ENCODE results near the gene LIN28B. TPM values are rescaled to one million over a fixed set of nuclear protein-coding genes. Genes with fewer than 3 reads are reported as not detected.

Gene LIN28B
- total RNA-seq, 1 experiment from 2014 or later = 0.25 TPM

DNA sequence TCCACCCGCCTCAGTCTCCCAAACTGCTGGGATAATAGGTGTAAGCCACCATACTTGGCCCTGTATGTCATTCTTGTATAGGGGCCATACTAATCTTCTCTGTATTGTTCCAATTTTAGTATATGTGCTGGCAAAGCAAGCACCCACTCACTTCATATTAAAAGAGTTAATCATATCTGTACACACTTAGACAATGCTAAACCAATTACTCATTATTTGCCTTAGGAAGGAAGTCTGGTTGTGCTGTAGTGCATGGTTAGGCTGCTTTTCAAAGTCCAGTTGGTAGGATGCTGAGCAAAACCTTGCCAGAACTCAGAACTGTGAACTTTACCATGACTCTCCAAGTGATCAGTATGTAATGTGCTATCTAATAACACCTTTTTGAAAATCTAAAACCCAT, 88.6 kb downstream of the LIN28B start:
- BruUV-seq (replicated peaks) = no TSS peak
- CTCF ChIA-PET = no interaction called here
- no peak for DNase-seq (ENCODE audit: low read depth, low spot score)
- no peak overlapping the region for H3K4me3 ChIP-seq (replicated peaks in 1 of 2; ENCODE audit: low read depth in 1 of 2, low read length in 2 of 2)
- intact Hi-C loops (cut with micrococcal nuclease) = no loop called here
- H3K4me1 ChIP-seq (ENCODE audit: control insufficient read depth in 1 of 2, insufficient read depth in 2 of 2, low read length in 2 of 2) = no peaks in the 10 kb centered on the region
- H3K27ac ChIP-seq (ENCODE audit: low read depth, low read length) = no peak overlapping the region
- H2AFZ ChIP-seq (ENCODE audit: low read depth, low read length, poor library complexity, severe bottlenecking) = no peak overlapping the region
- H3K4me2 ChIP-seq (ENCODE audit: low read length) = no peak overlapping the region
- no peaks in the 10 kb centered on the region for H3K9me2 ChIP-seq (ENCODE audit: insufficient read depth)
- ATAC-seq = no peak
- no peaks in the 10 kb centered on the region for H3K36me3 ChIP-seq (ENCODE audit: control insufficient read depth in 1 of 2, insufficient read depth in 2 of 2, low read length in 2 of 2)
- no peaks in the 10 kb centered on the region for H3K79me2 ChIP-seq (ENCODE audit: insufficient read depth, low read length)
- TF ChIP-seq CBX3 (IDR thresholded peaks at IDR 0.05; ENCODE audit: low read depth) (no peak), POLR2AphosphoS5 (IDR thresholded peaks at IDR 0.05; ENCODE audit: low read depth, low read length) (no peak), SP1 (IDR thresholded peaks at IDR 0.05; ENCODE audit: low read depth) (no peak), RAD21 (IDR thresholded peaks at IDR 0.05; ENCODE audit: low read depth) (no peak), SRF (IDR thresholded peaks at IDR 0.05; ENCODE audit: low read depth) (no peak), YY1 (IDR thresholded peaks at IDR 0.05; ENCODE audit: extremely low read depth, insufficient replicate concordance, low read depth, low read length) (no peak), CEBPB (IDR thresholded peaks at IDR 0.05; ENCODE audit: low read depth) (no peak), TCF7L2 (IDR thresholded peaks at IDR 0.05; ENCODE audit: borderline replicate concordance, extremely low read depth, insufficient read depth, insufficient read length) (no peak), SIN3A (IDR thresholded peaks at IDR 0.05; ENCODE audit: low read depth) (no peak), EGR1 (IDR thresholded peaks at IDR 0.05; ENCODE audit: low read depth) (no peak), ELF1 (IDR thresholded peaks at IDR 0.05; ENCODE audit: borderline replicate concordance, low read depth) (no peak), ZNF274 (IDR thresholded peaks at IDR 0.05; ENCODE audit: low read depth, low read length) (no peak), JUND (IDR thresholded peaks at IDR 0.05) (no peak), EZH2 (IDR thresholded peaks at IDR 0.05) (no peak), EZH2phosphoT487 (IDR thresholded peaks at IDR 0.05; ENCODE audit: borderline replicate concordance) (no peak), POLR2A (IDR thresholded peaks at IDR 0.05; ENCODE audit: borderline replicate concordance, extremely low read depth, insufficient read depth, insufficient read length) (no peak)
- TF ChIP-seq, protein P1, sequence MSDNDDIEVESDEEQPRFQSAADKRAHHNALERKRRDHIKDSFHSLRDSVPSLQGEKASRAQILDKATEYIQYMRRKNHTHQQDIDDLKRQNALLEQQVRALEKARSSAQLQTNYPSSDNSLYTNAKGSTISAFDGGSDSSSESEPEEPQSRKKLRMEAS (IDR thresholded peaks at IDR 0.05) = no peak
- TF ChIP-seq, protein P2, sequence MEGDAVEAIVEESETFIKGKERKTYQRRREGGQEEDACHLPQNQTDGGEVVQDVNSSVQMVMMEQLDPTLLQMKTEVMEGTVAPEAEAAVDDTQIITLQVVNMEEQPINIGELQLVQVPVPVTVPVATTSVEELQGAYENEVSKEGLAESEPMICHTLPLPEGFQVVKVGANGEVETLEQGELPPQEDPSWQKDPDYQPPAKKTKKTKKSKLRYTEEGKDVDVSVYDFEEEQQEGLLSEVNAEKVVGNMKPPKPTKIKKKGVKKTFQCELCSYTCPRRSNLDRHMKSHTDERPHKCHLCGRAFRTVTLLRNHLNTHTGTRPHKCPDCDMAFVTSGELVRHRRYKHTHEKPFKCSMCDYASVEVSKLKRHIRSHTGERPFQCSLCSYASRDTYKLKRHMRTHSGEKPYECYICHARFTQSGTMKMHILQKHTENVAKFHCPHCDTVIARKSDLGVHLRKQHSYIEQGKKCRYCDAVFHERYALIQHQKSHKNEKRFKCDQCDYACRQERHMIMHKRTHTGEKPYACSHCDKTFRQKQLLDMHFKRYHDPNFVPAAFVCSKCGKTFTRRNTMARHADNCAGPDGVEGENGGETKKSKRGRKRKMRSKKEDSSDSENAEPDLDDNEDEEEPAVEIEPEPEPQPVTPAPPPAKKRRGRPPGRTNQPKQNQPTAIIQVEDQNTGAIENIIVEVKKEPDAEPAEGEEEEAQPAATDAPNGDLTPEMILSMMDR (IDR thresholded peaks at IDR 0.05 in 2 of 3, conservative IDR thresholded peaks at IDR 0.05 in 1 of 3; ENCODE audit: borderline replicate concordance in 1 of 3, insufficient read depth in 1 of 3, low read depth in 2 of 3, low read length in 2 of 3) = no peak
- POLR2A ChIA-PET = no interaction called here
- H3K9ac ChIP-seq (ENCODE audit: low read length) = no peak overlapping the region
- H3K27me3 ChIP-seq (ENCODE audit: insufficient read depth, low read length) = no peaks in the 10 kb centered on the region
- no peaks in the 10 kb centered on the region for H3K9me3 ChIP-seq (ENCODE audit: control insufficient read depth in 1 of 2, insufficient read depth in 1 of 2, low read depth in 1 of 2, low read length in 2 of 2)
- no peaks in the 10 kb centered on the region for H4K20me1 ChIP-seq (ENCODE audit: insufficient read depth)
- RAD21 ChIA-PET (ENCODE audit: low non-redundant PET in 1 of 2, low total read pairs in 2 of 2, uncharacterized antibody in 2 of 2, unreplicated experiment in 2 of 2) = no interaction called here

Measured in HCT116 (cell line).